NT2/D1 (cell line): ENCODE measurements around the gene SPOCK1.

Experiments
- SUZ12 ChIP-seq: IDR thresholded peaks from 2 replicates; pipeline ENCODE4 v1.6.1; 2011; ENCODE audit not compliant: insufficient read length, insufficient read depth; ENCODE audit errors: extremely low read depth
- YY1 ChIP-seq: IDR thresholded peaks from 2 replicates; pipeline ENCODE4 v1.6.1; 2011; ENCODE audit not compliant: insufficient read length, insufficient read depth

- TF ChIP-seq SUZ12 (no peak), YY1 (no peak)
Measured at GRCh38 chr5:137248527-137248926, 250.6 kb downstream of the SPOCK1 start.
